Urothelium cell line (cell line): Measurements from ENCODE around the gene TRRAP.
"Not testable (repeated sequence)": the region's sequence is repeated elsewhere in the genome, so short reads cannot be mapped to it uniquely, and the experiment has no call there.

Experiments used
- DNase-seq: peaks from one replicate; pipeline ENCODE4 v3.0.0; 2011; ENCODE audit warnings: low spot score, mixed read lengths
- FAIRE-seq: peaks from 2 replicates; lab custom pipeline; 2011; peaks lifted over from hg19 to GRCh38; lab: Jason Lieb, UNC

TRRAP gene

GRCh38 chr7:98878365-98879197, at the start of gene TRRAP:
TSS of gene TRRAP (plus strand) at chr7:98878532. CDS start at chr7:98881151, 2,619 bp downstream.
- DNase-seq: peak; percentile 97
- FAIRE-seq: peak; percentile 74

GRCh38 chr7:98830972-98831548, 47.3 kb upstream of the TRRAP start:
- DNase-seq (no peak), FAIRE-seq (peak; percentile 44)

GRCh38 chr7:98831641-98832221, 46.6 kb upstream of the TRRAP start:
- no peak for FAIRE-seq

GRCh38 chr7:98833022-98833421, 45.3 kb upstream of the TRRAP start:
- FAIRE-seq: no peak
- DNase-seq: no peak

More at GRCh38 chr7:98831641-98832221, 46.6 kb upstream of the TRRAP start:
- no peak for DNase-seq

- no peak for FAIRE-seq
- no peak for DNase-seq
Observed at GRCh38 chr7:98834949-98835348, 43.4 kb upstream of the TRRAP start.

- FAIRE-seq: peak; percentile 87
- peak; percentile 78 for DNase-seq
Observed at GRCh38 chr7:98836811-98837629, 41.3 kb upstream of the TRRAP start.

GRCh38 chr7:98837630-98837972, 40.7 kb upstream of the TRRAP start:
- FAIRE-seq (no peak), DNase-seq (no peak)

GRCh38 chr7:98840096-98840495, 38.2 kb upstream of the TRRAP start:
- peak; percentile 77 for FAIRE-seq

GRCh38 chr7:98840722-98841121, 37.6 kb upstream of the TRRAP start:
- no peak for FAIRE-seq

More at GRCh38 chr7:98840096-98840495, 38.2 kb upstream of the TRRAP start:
- no peak for DNase-seq

GRCh38 chr7:98841179-98841997, 36.9 kb upstream of the TRRAP start:
- DNase-seq: peak; percentile 86
- peak; percentile 78 for FAIRE-seq

More at GRCh38 chr7:98840722-98841121, 37.6 kb upstream of the TRRAP start:
- no peak for DNase-seq

GRCh38 chr7:98842552-98842951, 35.8 kb upstream of the TRRAP start:
- DNase-seq, FAIRE-seq: not testable (repeated sequence)

GRCh38 chr7:98848918-98849317, 29.4 kb upstream of the TRRAP start:
- DNase-seq (no peak), FAIRE-seq (no peak)

- no peak for FAIRE-seq
Observed at GRCh38 chr7:98852826-98853225, 25.5 kb upstream of the TRRAP start.

GRCh38 chr7:98855610-98856422, 22.5 kb upstream of the TRRAP start:
- FAIRE-seq: no peak
- DNase-seq: no peak

More at GRCh38 chr7:98852826-98853225, 25.5 kb upstream of the TRRAP start:
- peak; percentile 78 for DNase-seq

GRCh38 chr7:98860071-98860470, 18.3 kb upstream of the TRRAP start:
- FAIRE-seq (no peak), DNase-seq (no peak)

GRCh38 chr7:98862203-98862602, 16.1 kb upstream of the TRRAP start:
- no peak for FAIRE-seq
- DNase-seq: no peak

GRCh38 chr7:98862716-98863420, 15.5 kb upstream of the TRRAP start:
- DNase-seq: peak; percentile 4
- FAIRE-seq: peak; percentile 71

GRCh38 chr7:98863601-98864000, 14.7 kb upstream of the TRRAP start:
- FAIRE-seq (no peak), DNase-seq (no peak)
